K562 (cell line): ENCODE results near the gene B4GALT7. TPM values are rescaled to one million over a fixed set of nuclear protein-coding genes. Genes with fewer than 3 reads are reported as not detected.

Experiments used
- CBX3 ChIP-seq, 2 experiments: IDR thresholded peaks; 1 replicate in 1 of 2; 2 replicates in 1 of 2; pipeline ENCODE4 v1.6.1; 2012; ENCODE audit warnings: inconsistent platforms in 2 of 2, low read length in 2 of 2, borderline replicate concordance in 1 of 2, control low read depth in 1 of 2
- DPF2 ChIP-seq: fragments of 450-650 bp; IDR thresholded peaks from 2 replicates; pipeline ENCODE4 v1.6.1; 2016
- GTF2A2 ChIP-seq: IDR thresholded peaks from 2 replicates; pipeline ENCODE4 v1.6.1; 2016; ENCODE audit warnings: mild to moderate bottlenecking, missing genetic modification characterization, missing compliant biosample characterization
- HEY1 ChIP-seq: fragments of 250-450 bp; sonication (Bioruptor Pico); IDR thresholded peaks from 2 replicates; pipeline ENCODE4 v1.5.0; 2020; ENCODE audit warnings: mild to moderate bottlenecking, moderate library complexity, borderline replicate concordance
- JUN ChIP-seq, 2 experiments: sonication (generic) in 1 of 2; formaldehyde crosslinking in 1 of 2; IDR thresholded peaks; 2 replicates each; pipeline versions ENCODE4 v1.6.1 to v1.8.0; 2012 to 2022; ENCODE audit warnings: borderline replicate concordance in 2 of 2, mild to moderate bottlenecking in 2 of 2, improper control_type of control experiment in 1 of 2, low read depth in 1 of 2, low read length in 1 of 2, missing genetic modification reagents in 1 of 2
- NCOA2 ChIP-seq, 2 experiments: fragments of 450-650 bp; IDR thresholded peaks; 2 replicates each; pipeline ENCODE4 v1.6.1; 2018; ENCODE audit warnings: mild to moderate bottlenecking in 2 of 2, moderate library complexity in 1 of 2; ENCODE audit not compliant: partially characterized antibody in 2 of 2
- NFE2L1 ChIP-seq: fragments of 450-650 bp; IDR thresholded peaks from 2 replicates; pipeline ENCODE4 v1.6.1; 2016; ENCODE audit warnings: missing genetic modification characterization, low read depth, mild to moderate bottlenecking, missing compliant biosample characterization, moderate library complexity, borderline replicate concordance
- PHF8 ChIP-seq: fragments of 200-600 bp; sonication (generic); IDR thresholded peaks from 2 replicates; pipeline ENCODE4 v1.6.1; 2012; ENCODE audit warnings: mixed run types, mild to moderate bottlenecking, inconsistent platforms, low read length, moderate library complexity, borderline replicate concordance
- PRMT5 ChIP-seq: sonication (generic); formaldehyde crosslinking; IDR thresholded peaks from 2 replicates; pipeline ENCODE4 v1.5.0; 2020; ENCODE audit warnings: missing genetic modification reagents
- PTTG1 ChIP-seq: fragments of 450-650 bp; IDR thresholded peaks from 2 replicates; pipeline ENCODE4 v1.6.1; 2016; ENCODE audit warnings: low read depth, mild to moderate bottlenecking, missing genetic modification characterization, missing compliant biosample characterization
- RBFOX2 ChIP-seq: fragments of 200-400 bp; formaldehyde crosslinking; IDR thresholded peaks from 2 replicates; pipeline ENCODE4 v1.6.1; 2017; ENCODE audit warnings: low read depth, mild to moderate bottlenecking, low read length, moderate library complexity
- SP2 ChIP-seq: IDR thresholded peaks from 2 replicates; pipeline ENCODE4 v1.6.1; 2011; ENCODE audit warnings: mild to moderate bottlenecking, low read depth, low read length, moderate library complexity; ENCODE audit not compliant: poor library complexity, severe bottlenecking; ENCODE audit errors: extremely low read depth
- TGIF2 ChIP-seq: sonication (generic); formaldehyde crosslinking; IDR thresholded peaks from 2 replicates; pipeline ENCODE4 v1.8.1; 2022; ENCODE audit warnings: mild to moderate bottlenecking, missing genetic modification reagents, moderate library complexity
- THAP12 ChIP-seq: fragments of 250-450 bp; sonication (Bioruptor Pico); IDR thresholded peaks from 2 replicates; pipeline ENCODE4 v1.9.0; 2021; ENCODE audit warnings: mild to moderate bottlenecking, inconsistent platforms
- TOE1 ChIP-seq, 2 experiments: fragments of 450-650 bp in 1 of 2; sonication (generic) in 1 of 2; formaldehyde crosslinking in 1 of 2; IDR thresholded peaks; 2 replicates each; pipeline versions ENCODE4 v1.7.1 to v1.8.0; 2016 to 2022; ENCODE audit warnings: borderline replicate concordance in 2 of 2, mild to moderate bottlenecking in 2 of 2, antibody characterized with exemption in 1 of 2, inconsistent platforms in 1 of 2, low read depth in 1 of 2, missing genetic modification reagents in 1 of 2, moderate library complexity in 1 of 2
- TSHZ1 ChIP-seq: fragments of 250-450 bp; sonication (Bioruptor Pico); IDR thresholded peaks from 2 replicates; pipeline ENCODE4 v1.4.0; 2020; ENCODE audit warnings: mild to moderate bottlenecking, moderate library complexity
- XRCC3 ChIP-seq: fragments of 450-650 bp; IDR thresholded peaks from 2 replicates; pipeline ENCODE4 v1.6.1; 2017; ENCODE audit warnings: mild to moderate bottlenecking, moderate library complexity
- ZNF436 ChIP-seq: fragments of 250-450, 450-650 bp; sonication (Bioruptor Pico); formaldehyde crosslinking; IDR thresholded peaks from 2 replicates; pipeline ENCODE4 v1.7.0; 2020; ENCODE audit warnings: mild to moderate bottlenecking
- polyA plus RNA-seq, 8 experiments: library from polyadenylated mRNA; depleted of rRNA in 4 of 8; stranded (reverse) in 5 of 8; unstranded in 3 of 8; fragments of >200 nt; fragmentation: Nextera tagmentation in 2 of 8; fragmentation: Illumina TruSeq in 1 of 8; extraction: Ambion mirVana in 2 of 8; extraction: Trizol in 1 of 8; gene quantifications; 2 replicates each; pipeline versions ENCODE4 v1.2.1 to v1.2.3, GENCODE V29; 2011 to 2014; ENCODE audit warnings: inconsistent platforms in 1 of 8, missing spikeins in 1 of 8
- total RNA-seq, 7 experiments: library from RNA; depleted of rRNA in 6 of 7; stranded (reverse); fragments of >200 nt in 6 of 7; fragmentation: Illumina TruSeq in 2 of 7; extraction: Trizol in 2 of 7; gene quantifications; 2 replicates each; pipeline versions ENCODE4 v1.2.1 to v1.2.3, GENCODE V29; 2011 to 2021; ENCODE audit warnings: low replicate concordance in 1 of 7

The B4GALT7 gene
- total and polyA plus RNA-seq, 9 of the 15 experiments (the other 6 are each of a cell fraction or from before 2014, with no cell fraction given), result 0.34 to 17.7 (median 9.1) TPM

- TF ChIP-seq TSHZ1 (CRISPR knock-in tag) (no peak), ZNF436 (CRISPR knock-in tag) (no peak), PTTG1 (no peak), TGIF2 (no peak), GTF2A2 (tag) (no peak), THAP12 (no peak), CBX3 (IDR thresholded peaks at IDR 0.05; ENCODE audit: borderline replicate concordance in 1 of 2, low read length in 2 of 2) (no peak), HEY1 (no peak), NFE2L1 (tag) (no peak), RBFOX2 (peak; percentile 66), SP2 (no peak), PHF8 (peak; percentile 56; the same call in 1 of the 2 replicates), NCOA2 (IDR thresholded peaks at IDR 0.05; ENCODE audit: partially characterized antibody in 2 of 2) (no peak), TOE1 (IDR thresholded peaks at IDR 0.05; ENCODE audit: borderline replicate concordance) (no peak), TOE1 (CRISPR knock-in tag; IDR thresholded peaks at IDR 0.05; ENCODE audit: borderline replicate concordance, low read depth) (no peak), XRCC3 (no peak), PRMT5 (CRISPR knock-in tag) (no peak), JUN (IDR thresholded peaks at IDR 0.05; ENCODE audit: borderline replicate concordance, low read depth, low read length) (no peak), JUN (CRISPR knock-in tag; IDR thresholded peaks at IDR 0.05; ENCODE audit: borderline replicate concordance) (no peak), DPF2 (no peak)
These were observed 46.1 kb upstream of the B4GALT7 start (continued) for GRCh38 chr5:177553671-177554429.
